ENCODE measurements around the gene KRTAP20-1. TPM values are rescaled to one million over a fixed set of nuclear protein-coding genes. Genes with fewer than 3 reads are reported as not detected.

The KRTAP20-1 gene
- total RNA-seq, 1 experiment from 2014 or later, result not detected

- peaks cover 4% of the 10 kb centered on the region for H3K9me3 ChIP-seq (ENCODE audit: low read length)
- no peaks in the 10 kb centered on the region for H3K79me2 ChIP-seq (ENCODE audit: low read length)
- no peak overlapping the region for H2AFZ ChIP-seq (ENCODE audit: low read length)
- no peaks in the 10 kb centered on the region for H4K20me1 ChIP-seq (ENCODE audit: insufficient read depth, low read depth, low read length)
- H3K27me3 ChIP-seq (ENCODE audit: low read length), result no peaks in the 10 kb centered on the region
- DNase-seq, result no peak
- no peak overlapping the region for H3K9ac ChIP-seq (ENCODE audit: low read length)
- no peak overlapping the region for H3K4me2 ChIP-seq (ENCODE audit: low read depth, low read length, poor library complexity, severe bottlenecking)
- H3K4me1 ChIP-seq (ENCODE audit: low read length), result no peaks in the 10 kb centered on the region
- no peaks in the 10 kb centered on the region for H3K36me3 ChIP-seq (ENCODE audit: insufficient read depth, low read length)
- no peak overlapping the region for H3K27ac ChIP-seq (ENCODE audit: low read length)
- no peaks in the 10 kb centered on the region for H3K9me2 ChIP-seq (replicated peaks; ENCODE audit: insufficient read depth, low read length)
- no peak overlapping the region for H3K4me3 ChIP-seq (ENCODE audit: low read length)
Observed at GRCh38 chr21:30623362-30623761, 7.1 kb downstream of the KRTAP20-1 start.

GRCh38 chr21:30625449-30626165, 9.4 kb downstream of the KRTAP20-1 start:
- Histone ChIP-seq H2AFZ (ENCODE audit: low read length) (no peak overlapping the region), H3K9me3 (ENCODE audit: low read length) (peaks cover 6% of the 10 kb centered on the region), H3K4me3 (ENCODE audit: low read length) (no peak overlapping the region), H3K27me3 (ENCODE audit: low read length) (no peaks in the 10 kb centered on the region), H3K79me2 (ENCODE audit: low read length) (no peaks in the 10 kb centered on the region), H3K27ac (ENCODE audit: low read length) (no peak overlapping the region), H3K36me3 (ENCODE audit: insufficient read depth, low read length) (no peaks in the 10 kb centered on the region), H4K20me1 (ENCODE audit: insufficient read depth, low read depth, low read length) (no peaks in the 10 kb centered on the region), H3K9me2 (replicated peaks; ENCODE audit: insufficient read depth, low read length) (no peaks in the 10 kb centered on the region), H3K9ac (ENCODE audit: low read length) (no peak overlapping the region), H3K4me1 (ENCODE audit: low read length) (no peaks in the 10 kb centered on the region), H3K4me2 (ENCODE audit: low read depth, low read length, poor library complexity, severe bottlenecking) (no peak overlapping the region)
- no peak for DNase-seq

- no peaks in the 10 kb centered on the region for H3K27me3 ChIP-seq (ENCODE audit: low read length)
- H3K9me2 ChIP-seq (replicated peaks; ENCODE audit: insufficient read depth, low read length), result no peaks in the 10 kb centered on the region
- H4K20me1 ChIP-seq (ENCODE audit: insufficient read depth, low read depth, low read length), result no peaks in the 10 kb centered on the region
- H3K9me3 ChIP-seq (ENCODE audit: low read length), result peaks cover 13% of the 10 kb centered on the region
- H3K4me3 ChIP-seq (ENCODE audit: low read length), result no peak overlapping the region
- H2AFZ ChIP-seq (ENCODE audit: low read length), result no peak overlapping the region
- no peaks in the 10 kb centered on the region for H3K79me2 ChIP-seq (ENCODE audit: low read length)
- no peak overlapping the region for H3K27ac ChIP-seq (ENCODE audit: low read length)
- DNase-seq, result no peak
- no peak overlapping the region for H3K4me2 ChIP-seq (ENCODE audit: low read depth, low read length, poor library complexity, severe bottlenecking)
- no peak overlapping the region for H3K9ac ChIP-seq (ENCODE audit: low read length)
- H3K36me3 ChIP-seq (ENCODE audit: insufficient read depth, low read length), result no peaks in the 10 kb centered on the region
- no peaks in the 10 kb centered on the region for H3K4me1 ChIP-seq (ENCODE audit: low read length)
Observed at GRCh38 chr21:30628109-30628508, 11.9 kb downstream of the KRTAP20-1 start.

- Histone ChIP-seq H3K4me3 (ENCODE audit: low read length) (no peak overlapping the region), H3K4me2 (ENCODE audit: low read depth, low read length, poor library complexity, severe bottlenecking) (no peak overlapping the region), H3K9me2 (replicated peaks; ENCODE audit: insufficient read depth, low read length) (no peaks in the 10 kb centered on the region), H3K79me2 (ENCODE audit: low read length) (no peaks in the 10 kb centered on the region), H3K36me3 (ENCODE audit: insufficient read depth, low read length) (no peaks in the 10 kb centered on the region), H3K9ac (ENCODE audit: low read length) (no peak overlapping the region), H3K27ac (ENCODE audit: low read length) (no peak overlapping the region), H4K20me1 (ENCODE audit: insufficient read depth, low read depth, low read length) (no peaks in the 10 kb centered on the region), H3K27me3 (ENCODE audit: low read length) (no peaks in the 10 kb centered on the region), H2AFZ (ENCODE audit: low read length) (no peak overlapping the region), H3K9me3 (ENCODE audit: low read length) (peaks cover 9% of the 10 kb centered on the region), H3K4me1 (ENCODE audit: low read length) (no peaks in the 10 kb centered on the region)
- no peak for DNase-seq
Observed at GRCh38 chr21:30629200-30629599, 13.0 kb downstream of the KRTAP20-1 start.

- Histone ChIP-seq H3K4me1 (ENCODE audit: low read length) (no peaks in the 10 kb centered on the region), H3K27me3 (ENCODE audit: low read length) (no peaks in the 10 kb centered on the region), H4K20me1 (ENCODE audit: insufficient read depth, low read depth, low read length) (no peaks in the 10 kb centered on the region), H3K79me2 (ENCODE audit: low read length) (no peaks in the 10 kb centered on the region), H3K27ac (ENCODE audit: low read length) (no peak within 1 kb of the TSS), H3K4me3 (ENCODE audit: low read length) (no peak within 1 kb of the TSS), H3K9ac (ENCODE audit: low read length) (no peak within 1 kb of the TSS), H3K9me2 (replicated peaks; ENCODE audit: insufficient read depth, low read length) (no peaks in the 10 kb centered on the region), H3K36me3 (ENCODE audit: insufficient read depth, low read length) (no peaks in the 10 kb centered on the region), H3K4me2 (ENCODE audit: low read depth, low read length, poor library complexity, severe bottlenecking) (no peak within 1 kb of the TSS), H2AFZ (ENCODE audit: low read length) (no peak within 1 kb of the TSS), H3K9me3 (ENCODE audit: low read length) (peaks cover 7% of the 10 kb centered on the region)
- no peak for DNase-seq
Observed at GRCh38 chr21:30634906-30635305, 18.7 kb downstream of the KRTAP20-1 start, which contains the start of gene KRTAP20-2. Gene KRTAP20-2, plus strand, starts transcription at chr21:30635206. Its CDS starts 58 bp downstream, at chr21:30635264.

- Histone ChIP-seq H3K9me2 (replicated peaks; ENCODE audit: insufficient read depth, low read length) (no peaks in the 10 kb centered on the region), H3K4me1 (ENCODE audit: low read length) (no peaks in the 10 kb centered on the region), H3K79me2 (ENCODE audit: low read length) (no peaks in the 10 kb centered on the region), H3K36me3 (ENCODE audit: insufficient read depth, low read length) (no peaks in the 10 kb centered on the region), H2AFZ (ENCODE audit: low read length) (no peak overlapping the region), H3K4me3 (ENCODE audit: low read length) (no peak overlapping the region), H3K27ac (ENCODE audit: low read length) (no peak overlapping the region), H4K20me1 (ENCODE audit: insufficient read depth, low read depth, low read length) (no peaks in the 10 kb centered on the region), H3K27me3 (ENCODE audit: low read length) (no peaks in the 10 kb centered on the region), H3K9ac (ENCODE audit: low read length) (no peak overlapping the region), H3K4me2 (ENCODE audit: low read depth, low read length, poor library complexity, severe bottlenecking) (no peak overlapping the region), H3K9me3 (ENCODE audit: low read length) (peaks cover 1% of the 10 kb centered on the region)
- no peak for DNase-seq
Observed at GRCh38 chr21:30638686-30639085, 22.5 kb downstream of the KRTAP20-1 start.

- no peak within 1 kb of the TSS for H3K4me3 ChIP-seq (ENCODE audit: low read length)
- H3K36me3 ChIP-seq (ENCODE audit: insufficient read depth, low read length), result no peaks in the 10 kb centered on the region
- H3K4me1 ChIP-seq (ENCODE audit: low read length), result no peaks in the 10 kb centered on the region
- DNase-seq, result no peak
- no peak within 1 kb of the TSS for H3K4me2 ChIP-seq (ENCODE audit: low read depth, low read length, poor library complexity, severe bottlenecking)
- H3K27me3 ChIP-seq (ENCODE audit: low read length), result no peaks in the 10 kb centered on the region
- no peaks in the 10 kb centered on the region for H4K20me1 ChIP-seq (ENCODE audit: insufficient read depth, low read depth, low read length)
- no peaks in the 10 kb centered on the region for H3K79me2 ChIP-seq (ENCODE audit: low read length)
- peaks cover 17% of the 10 kb centered on the region for H3K9me3 ChIP-seq (ENCODE audit: low read length)
- no peak within 1 kb of the TSS for H3K27ac ChIP-seq (ENCODE audit: low read length)
- no peak within 1 kb of the TSS for H2AFZ ChIP-seq (ENCODE audit: low read length)
- H3K9me2 ChIP-seq (replicated peaks; ENCODE audit: insufficient read depth, low read length), result no peaks in the 10 kb centered on the region
- no peak within 1 kb of the TSS for H3K9ac ChIP-seq (ENCODE audit: low read length)
Observed at GRCh38 chr21:30642564-30642963, 26.3 kb downstream of the KRTAP20-1 start, which contains the start of gene KRTAP20-3. Gene KRTAP20-3, plus strand, starts transcription at chr21:30642864.

GRCh38 chr21:30646904-30647414, 30.7 kb downstream of the KRTAP20-1 start:
- H3K27me3 ChIP-seq (ENCODE audit: low read length), result no peaks in the 10 kb centered on the region
- no peaks in the 10 kb centered on the region for H3K79me2 ChIP-seq (ENCODE audit: low read length)
- no peak for DNase-seq
- H3K36me3 ChIP-seq (ENCODE audit: insufficient read depth, low read length), result no peaks in the 10 kb centered on the region
- no peak overlapping the region for H3K9ac ChIP-seq (ENCODE audit: low read length)
- no peak overlapping the region for H3K4me3 ChIP-seq (ENCODE audit: low read length)
- no peak overlapping the region for H3K4me2 ChIP-seq (ENCODE audit: low read depth, low read length, poor library complexity, severe bottlenecking)
- no peak overlapping the region for H3K27ac ChIP-seq (ENCODE audit: low read length)
- no peaks in the 10 kb centered on the region for H4K20me1 ChIP-seq (ENCODE audit: insufficient read depth, low read depth, low read length)
- peaks cover 21% of the 10 kb centered on the region for H3K9me3 ChIP-seq (ENCODE audit: low read length)
- no peaks in the 10 kb centered on the region for H3K4me1 ChIP-seq (ENCODE audit: low read length)
- H2AFZ ChIP-seq (ENCODE audit: low read length), result no peak overlapping the region
- H3K9me2 ChIP-seq (replicated peaks; ENCODE audit: insufficient read depth, low read length), result no peaks in the 10 kb centered on the region

All from Karpas-422 (cell line).